WTC11 (cell line): ENCODE measurements around the gene ABCC6. TPM values are rescaled to one million over a fixed set of nuclear protein-coding genes. Genes with fewer than 3 reads are reported as not detected.
"Not testable (repeated sequence)": the region's sequence is repeated elsewhere in the genome, so short reads cannot be mapped to it uniquely, and the experiment has no call there.

Experiments used
- ATAC-seq: fragments of 200-7000 bp; cut with Tn5 transposase; 2 replicates; pipeline ENCODE4 v1.10.0; 2021; ENCODE audit warnings: mild to moderate bottlenecking, moderate library complexity
- CTCF ChIA-PET: fragments of 300-600 bp; sonication (Branson Sonifier 250); formaldehyde crosslinking; loops from one replicate; lab custom pipeline; 2021; ENCODE audit warnings: antibody characterized with exemption; lab: Charles Lee
- POLR2A ChIA-PET: fragments of 350-600 bp; sonication (Branson Sonifier 250); formaldehyde crosslinking; loops from one replicate; lab custom pipeline; 2021; ENCODE audit warnings: antibody characterized with exemption; lab: Charles Lee
- DNase-seq: peaks from one replicate; pipeline ENCODE4 v3.0.0; 2021; ENCODE audit warnings: low spot score
- H3K27ac Mint-ChIP-seq: 2 replicates; pipeline ENCODE4 v1.8.0; 2021; ENCODE audit warnings: mixed read lengths
- H3K27me3 Mint-ChIP-seq: 2 replicates; pipeline ENCODE4 v1.8.0; 2021; ENCODE audit warnings: low read depth, mild to moderate bottlenecking, moderate library complexity, mixed read lengths
- H3K36me3 Mint-ChIP-seq: 2 replicates; pipeline ENCODE4 v1.8.0; 2021; ENCODE audit warnings: mixed read lengths
- H3K4me1 Mint-ChIP-seq: 2 replicates; pipeline ENCODE4 v1.8.0; 2022; ENCODE audit warnings: mixed read lengths
- H3K4me3 Mint-ChIP-seq: 2 replicates; pipeline ENCODE4 v1.8.0; 2021; ENCODE audit warnings: mild to moderate bottlenecking, moderate library complexity, mixed read lengths
- H3K9me3 Mint-ChIP-seq: 2 replicates; pipeline ENCODE4 v1.8.0; 2021; ENCODE audit warnings: mixed read lengths
- total RNA-seq: library from RNA; stranded (reverse); gene quantifications from 3 replicates; pipeline ENCODE4 v1.2.3, GENCODE V29; 2021

Gene ABCC6
- total RNA-seq, 1 experiment from 2014 or later, result 1.3 TPM

GRCh38 chr16:16252377-16252776 lies 29.1 kb upstream of the ABCC6 start:
- H3K27me3 Mint-ChIP-seq, H3K4me1 Mint-ChIP-seq, ATAC-seq, H3K36me3 Mint-ChIP-seq, DNase-seq, H3K9me3 Mint-ChIP-seq, POLR2A ChIA-PET, H3K4me3 Mint-ChIP-seq, CTCF ChIA-PET, H3K27ac Mint-ChIP-seq: not testable (repeated sequence)

- H3K27ac Mint-ChIP-seq, DNase-seq, ATAC-seq, H3K36me3 Mint-ChIP-seq, H3K9me3 Mint-ChIP-seq, H3K4me3 Mint-ChIP-seq, POLR2A ChIA-PET, CTCF ChIA-PET, H3K27me3 Mint-ChIP-seq, H3K4me1 Mint-ChIP-seq: not testable (repeated sequence)
These were observed 26.5 kb upstream of the ABCC6 start for GRCh38 chr16:16249621-16250330.

GRCh38 chr16:16247439-16247838 lies 24.1 kb upstream of the ABCC6 start:
- DNase-seq, H3K4me1 Mint-ChIP-seq, H3K27me3 Mint-ChIP-seq, H3K4me3 Mint-ChIP-seq, ATAC-seq, H3K27ac Mint-ChIP-seq, CTCF ChIA-PET, POLR2A ChIA-PET, H3K36me3 Mint-ChIP-seq, H3K9me3 Mint-ChIP-seq: not testable (repeated sequence)

GRCh38 chr16:16246578-16247262 lies 23.4 kb upstream of the ABCC6 start:
- DNase-seq, CTCF ChIA-PET, H3K9me3 Mint-ChIP-seq, H3K27ac Mint-ChIP-seq, H3K27me3 Mint-ChIP-seq, POLR2A ChIA-PET, H3K4me1 Mint-ChIP-seq, H3K36me3 Mint-ChIP-seq, ATAC-seq, H3K4me3 Mint-ChIP-seq: not testable (repeated sequence)

- H3K27ac Mint-ChIP-seq, H3K4me1 Mint-ChIP-seq, H3K4me3 Mint-ChIP-seq, H3K36me3 Mint-ChIP-seq, DNase-seq, H3K9me3 Mint-ChIP-seq, H3K27me3 Mint-ChIP-seq, ATAC-seq, CTCF ChIA-PET, POLR2A ChIA-PET: not testable (repeated sequence)
These were observed 20.6 kb upstream of the ABCC6 start for GRCh38 chr16:16243886-16244285.

- CTCF ChIA-PET, H3K4me1 Mint-ChIP-seq, H3K27me3 Mint-ChIP-seq, ATAC-seq, H3K4me3 Mint-ChIP-seq, POLR2A ChIA-PET, H3K9me3 Mint-ChIP-seq, DNase-seq, H3K36me3 Mint-ChIP-seq, H3K27ac Mint-ChIP-seq: not testable (repeated sequence)
These were observed 17.4 kb upstream of the ABCC6 start for GRCh38 chr16:16240667-16241066.

GRCh38 chr16:16237738-16238137 lies 14.4 kb upstream of the ABCC6 start:
- CTCF ChIA-PET, ATAC-seq, H3K27ac Mint-ChIP-seq, H3K4me1 Mint-ChIP-seq, H3K9me3 Mint-ChIP-seq, H3K36me3 Mint-ChIP-seq, H3K4me3 Mint-ChIP-seq, H3K27me3 Mint-ChIP-seq, POLR2A ChIA-PET, DNase-seq: not testable (repeated sequence)

GRCh38 chr16:16237071-16237470 lies 13.8 kb upstream of the ABCC6 start:
- H3K36me3 Mint-ChIP-seq, H3K4me3 Mint-ChIP-seq, CTCF ChIA-PET, H3K27me3 Mint-ChIP-seq, H3K27ac Mint-ChIP-seq, POLR2A ChIA-PET, H3K9me3 Mint-ChIP-seq, H3K4me1 Mint-ChIP-seq, ATAC-seq, DNase-seq: not testable (repeated sequence)

GRCh38 chr16:16232692-16233061 lies 9.4 kb upstream of the ABCC6 start:
- H3K4me1 Mint-ChIP-seq, H3K9me3 Mint-ChIP-seq, POLR2A ChIA-PET, H3K4me3 Mint-ChIP-seq, H3K27ac Mint-ChIP-seq, H3K36me3 Mint-ChIP-seq, CTCF ChIA-PET, DNase-seq, H3K27me3 Mint-ChIP-seq: not testable (repeated sequence)
- ATAC-seq, result peak; percentile 64

GRCh38 chr16:16223662-16224241 lies 458 bp upstream of the ABCC6 start:
- peak overlapping the region; percentile 73 for H3K4me3 Mint-ChIP-seq
- POLR2A ChIA-PET, H3K36me3 Mint-ChIP-seq, H3K9me3 Mint-ChIP-seq, H3K4me1 Mint-ChIP-seq, CTCF ChIA-PET, DNase-seq, H3K27me3 Mint-ChIP-seq, H3K27ac Mint-ChIP-seq: not testable (repeated sequence)
- peak; percentile 54 for ATAC-seq

- DNase-seq, H3K4me3 Mint-ChIP-seq, H3K4me1 Mint-ChIP-seq, ATAC-seq, CTCF ChIA-PET, H3K27ac Mint-ChIP-seq, POLR2A ChIA-PET, H3K9me3 Mint-ChIP-seq, H3K36me3 Mint-ChIP-seq, H3K27me3 Mint-ChIP-seq: not testable (repeated sequence)
These were observed 1.9 kb downstream of the ABCC6 start for GRCh38 chr16:16221382-16221781.

GRCh38 chr16:16220449-16220848 lies 2.8 kb downstream of the ABCC6 start:
- POLR2A ChIA-PET, H3K4me3 Mint-ChIP-seq, H3K27ac Mint-ChIP-seq, H3K27me3 Mint-ChIP-seq, H3K4me1 Mint-ChIP-seq, ATAC-seq, CTCF ChIA-PET, H3K36me3 Mint-ChIP-seq, DNase-seq, H3K9me3 Mint-ChIP-seq: not testable (repeated sequence)
